Esophagus squamous epithelium (tissue), 5 donors: ENCODE data around the gene RMI2. TPM values are rescaled to one million over a fixed set of nuclear protein-coding genes. Genes with fewer than 3 reads are reported as not detected.

Experiments used
- DNase-seq: peaks from one replicate; lab custom pipeline; 2025; lab: John Stamatoyannopoulos, UW
- H3K27ac ChIP-seq, 4 donors: fragments of 200-600 bp; sonication (generic); one replicate each; pipeline ENCODE4 v1.5.1; 2016 to 2019; ENCODE audit warnings: mild to moderate bottlenecking in 1 of 4
- H3K27me3 ChIP-seq, 4 donors: fragments of 200-600 bp; sonication (generic); 1 replicate in 3 of 4; 2 replicates in 1 of 4; pipeline versions ENCODE4 v1.5.1 to v1.6.0; 2017 to 2021; ENCODE audit warnings: antibody characterized with exemption in 1 of 4
- H3K36me3 ChIP-seq, 3 donors: fragments of 200-600 bp; sonication (generic); one replicate each; pipeline ENCODE4 v1.5.1; 2016 to 2019
- H3K4me1 ChIP-seq, 3 donors: fragments of 200-600 bp; sonication (generic); one replicate each; pipeline ENCODE4 v1.5.1; 2017 to 2019
- H3K4me3 ChIP-seq, 4 donors: fragments of 200-600 bp; sonication (generic); 1 replicate in 3 of 4; 2 replicates in 1 of 4; pipeline ENCODE4 v1.5.1; 2016 to 2019; ENCODE audit warnings: mild to moderate bottlenecking in 2 of 4, moderate library complexity in 1 of 4
- H3K9me3 ChIP-seq, 3 donors: fragments of 200-600 bp; sonication (generic); one replicate each; pipeline ENCODE4 v1.5.1; 2016 to 2019
- CTCF ChIP-seq, 6 experiments: fragments of 450-650 bp in 4 of 6; fragments of 200-600 bp in 2 of 6; sonication (generic) in 2 of 6; IDR thresholded peaks; one replicate each; pipeline ENCODE4 v1.5.1; 2016 to 2019; ENCODE audit warnings: antibody characterized with exemption in 6 of 6, mild to moderate bottlenecking in 4 of 6, moderate library complexity in 4 of 6
- POLR2A ChIP-seq, 4 donors: fragments of 450-650 bp; IDR thresholded peaks; one replicate each; pipeline ENCODE4 v1.6.1; 2017; ENCODE audit warnings: antibody characterized with exemption in 4 of 4, mild to moderate bottlenecking in 4 of 4, moderate library complexity in 3 of 4
- WGBS, 2 donors: methylation state at CpG; one replicate each; pipeline ENCODE4 v1.1.5; 2018; 5-methylcytosine and 5-hydroxymethylcytosine counted together
- intact Hi-C: fragments of 100-400 bp; cut with DNase I; formaldehyde crosslinking; loops from one replicate; pipeline ENCODE4 v1.15.0; 2022
- total RNA-seq, 4 donors: library from RNA; depleted of rRNA; stranded (reverse); fragments of >200 nt; gene quantifications; one replicate each; pipeline ENCODE4 v1.1.0, GENCODE V29; 2016
- donor health status: DM: yes; HTN: yes; CAD: no.

Gene RMI2
- total RNA-seq, 4 donors from 2014 or later, result 4.6 to 12.0 (median 8.1) TPM

GRCh38 chr16:11333702-11334101 lies 11.6 kb upstream of the RMI2 start:
- intact Hi-C loops, result no loop called here
- Histone ChIP-seq H3K27me3 (no peaks in the 10 kb centered on the region), H3K27ac (no peak overlapping the region), H3K4me3 (no peak overlapping the region), H3K4me1 (peaks cover 2 to 9% (median 8%) of the 10 kb centered on the region in 3 donors), H3K9me3 (no peaks in the 10 kb centered on the region), H3K36me3 (no peaks in the 10 kb centered on the region)
- TF ChIP-seq CTCF (IDR thresholded peaks at IDR 0.05) (no peak), POLR2A (IDR thresholded peaks at IDR 0.05) (no peak)
- WGBS, 2 donors, result 61 to 62% methylated on average over 5 to 7 of the region's 8 CpGs
- DNase-seq, result no peak

- no peaks in the 10 kb centered on the region for H3K9me3 ChIP-seq
- no peaks in the 10 kb centered on the region for H3K4me1 ChIP-seq
- no peak overlapping the region for H3K27ac ChIP-seq
- no peak overlapping the region for H3K4me3 ChIP-seq
- H3K36me3 ChIP-seq, result no peaks in the 10 kb centered on the region
- intact Hi-C loops, result no loop called here
- DNase-seq, result no peak
- no peaks in the 10 kb centered on the region for H3K27me3 ChIP-seq
- 81 to 89% methylated on average over 6 of the region's 6 CpGs for WGBS, 2 donors
- TF ChIP-seq POLR2A (IDR thresholded peaks at IDR 0.05) (no peak), CTCF (IDR thresholded peaks at IDR 0.05) (no peak)
Measured at GRCh38 chr16:11334831-11335404, 10.3 kb upstream of the RMI2 start.

GRCh38 chr16:11339075-11339474 lies 6.2 kb upstream of the RMI2 start:
- intact Hi-C loops, result no loop called here
- DNase-seq, result no peak
- H3K4me3 ChIP-seq, result no peak overlapping the region
- TF ChIP-seq CTCF (IDR thresholded peaks at IDR 0.05) (no peak), POLR2A (IDR thresholded peaks at IDR 0.05) (no peak)
- no peaks in the 10 kb centered on the region for H3K27me3 ChIP-seq
- H3K9me3 ChIP-seq, result no peaks in the 10 kb centered on the region
- peaks cover 0 to 23% (median 0%) of the 10 kb centered on the region in 3 donors for H3K4me1 ChIP-seq
- no peak overlapping the region for H3K27ac ChIP-seq
- H3K36me3 ChIP-seq, result no peaks in the 10 kb centered on the region
- WGBS, 2 donors, result 74 to 80% methylated on average over 2 to 3 of the region's 3 CpGs

- no peak for DNase-seq
- H3K9me3 ChIP-seq, result no peaks in the 10 kb centered on the region
- intact Hi-C loops, result no loop called here
- H3K4me1 ChIP-seq, result peaks cover 5 to 33% (median 6%) of the 10 kb centered on the region in 3 donors
- no peaks in the 10 kb centered on the region for H3K27me3 ChIP-seq
- H3K27ac ChIP-seq, result no peak overlapping the region
- WGBS, 2 donors, result 41 to 53% methylated on average over 2 of the region's 4 CpGs
- TF ChIP-seq POLR2A (IDR thresholded peaks at IDR 0.05) (no peak), CTCF (IDR thresholded peaks at IDR 0.05) (no peak)
- H3K4me3 ChIP-seq, result no peak overlapping the region
- no peaks in the 10 kb centered on the region for H3K36me3 ChIP-seq
Measured at GRCh38 chr16:11340710-11341109, 4.5 kb upstream of the RMI2 start.

- Histone ChIP-seq H3K9me3 (no peaks in the 10 kb centered on the region), H3K4me3 (no peak overlapping the region), H3K36me3 (no peaks in the 10 kb centered on the region), H3K27ac (no peak overlapping the region), H3K27me3 (no peaks in the 10 kb centered on the region), H3K4me1 (peaks cover 5 to 39% (median 9%) of the 10 kb centered on the region in 3 donors)
- intact Hi-C loops, result no loop called here
- WGBS, 2 donors, result 72 to 78% methylated on average over 8 to 9 of the region's 9 CpGs
- no peak for DNase-seq
- TF ChIP-seq CTCF (IDR thresholded peaks at IDR 0.05) (no peak), POLR2A (IDR thresholded peaks at IDR 0.05) (no peak)
Measured at GRCh38 chr16:11341371-11341770, 3.9 kb upstream of the RMI2 start.
